ENCODE measurements around the gene NIPSNAP2.
"Not testable (repeated sequence)": the region's sequence is repeated elsewhere in the genome, so short reads cannot be mapped to it uniquely, and the experiment has no call there.

NIPSNAP2 gene

GRCh38 chr7:55977831-55978230 is 13.4 kb downstream of the NIPSNAP2 start:
- no peak for DNase-seq

DNA sequence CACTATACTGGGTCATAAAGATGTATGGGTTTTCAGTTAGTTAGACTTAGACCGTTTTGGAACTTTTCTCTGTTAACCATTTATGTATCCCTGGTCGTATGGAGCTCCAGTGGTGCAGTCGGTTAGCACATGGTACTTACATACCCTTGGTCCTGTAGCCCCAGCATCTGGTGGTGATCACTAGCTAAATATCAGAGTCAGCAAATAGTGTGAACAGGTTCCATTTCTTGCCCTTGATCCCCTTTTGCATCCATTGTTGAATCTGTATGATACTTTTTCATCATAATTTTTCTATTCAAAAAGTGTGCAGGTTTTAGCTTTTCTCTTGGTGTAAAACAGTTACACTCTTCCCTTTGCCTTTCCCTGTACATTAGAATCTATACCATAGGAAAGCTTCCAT is 15.9 kb downstream of the NIPSNAP2 start:
- DNase-seq, result no peak

DNA sequence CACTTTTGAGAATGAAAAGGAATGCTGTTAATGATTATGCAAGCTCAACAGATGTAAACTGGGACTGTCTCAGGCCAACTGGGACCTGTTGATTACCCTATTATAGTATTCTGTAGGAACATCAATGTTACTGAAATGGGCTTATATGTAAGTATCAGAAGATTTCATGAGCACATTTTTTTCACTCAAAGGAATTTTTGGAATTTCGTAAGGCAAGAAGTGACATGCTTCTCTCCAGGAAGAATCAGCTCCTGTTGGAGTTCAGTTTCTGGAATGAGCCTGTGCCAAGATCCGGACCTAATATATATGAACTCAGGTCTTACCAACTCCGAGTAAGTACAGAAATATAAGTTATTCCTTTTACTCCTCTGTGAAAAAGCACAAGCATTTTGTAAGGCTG is 19.2 kb downstream of the NIPSNAP2 start:
- DNase-seq, result no peak

- DNase-seq, result no peak
Observed at GRCh38 chr7:55992346-55992745, 28.0 kb downstream of the NIPSNAP2 start.

- DNase-seq, result no peak
Observed at GRCh38 chr7:55996856-55997500, 32.6 kb downstream of the NIPSNAP2 start.

DNA sequence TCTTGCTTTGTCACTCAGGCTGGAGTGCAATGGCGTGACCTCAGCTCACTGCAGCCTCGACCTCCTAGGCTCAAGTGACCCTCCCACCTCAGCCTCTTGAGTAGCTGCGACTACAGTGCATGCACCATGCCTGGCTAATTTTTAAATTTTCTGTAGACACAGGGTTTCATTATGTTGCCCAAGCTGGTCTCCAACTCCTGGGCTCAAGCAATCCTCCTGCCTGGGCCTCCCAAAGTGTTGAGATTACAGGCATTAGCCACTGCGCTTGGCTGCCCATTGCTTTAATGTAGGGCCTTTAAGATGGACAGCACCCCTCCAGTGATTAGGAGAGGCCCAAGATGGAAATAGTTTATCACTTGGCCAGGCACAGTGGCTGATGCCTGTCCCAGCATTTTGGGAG is 39.4 kb downstream of the NIPSNAP2 start:
- DNase-seq, result no peak

DNA sequence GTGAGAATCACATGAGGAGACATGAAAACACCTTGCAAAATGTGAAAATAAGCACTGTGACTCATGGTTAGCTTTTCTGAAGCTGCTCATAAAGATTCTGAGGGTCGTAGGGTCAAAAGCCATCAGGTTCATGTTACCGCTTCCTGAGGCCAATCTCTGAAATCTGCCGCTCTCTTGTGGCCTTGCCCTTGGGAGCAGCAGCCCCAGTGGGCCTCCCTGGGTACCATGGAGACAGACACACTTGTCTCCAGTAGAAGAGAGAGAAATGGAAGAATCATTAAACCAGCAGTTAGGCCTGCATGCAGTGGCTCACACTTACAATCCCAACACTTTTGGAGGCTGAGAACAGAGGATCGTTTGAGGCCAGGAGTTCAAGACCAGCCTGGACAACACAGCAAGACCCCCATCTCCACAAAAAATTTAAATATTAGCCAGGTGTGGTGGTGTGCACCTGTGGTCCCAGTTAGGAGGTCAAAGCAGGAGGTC is 42.8 kb downstream of the NIPSNAP2 start:
- DNase-seq, result no peak

DNA sequence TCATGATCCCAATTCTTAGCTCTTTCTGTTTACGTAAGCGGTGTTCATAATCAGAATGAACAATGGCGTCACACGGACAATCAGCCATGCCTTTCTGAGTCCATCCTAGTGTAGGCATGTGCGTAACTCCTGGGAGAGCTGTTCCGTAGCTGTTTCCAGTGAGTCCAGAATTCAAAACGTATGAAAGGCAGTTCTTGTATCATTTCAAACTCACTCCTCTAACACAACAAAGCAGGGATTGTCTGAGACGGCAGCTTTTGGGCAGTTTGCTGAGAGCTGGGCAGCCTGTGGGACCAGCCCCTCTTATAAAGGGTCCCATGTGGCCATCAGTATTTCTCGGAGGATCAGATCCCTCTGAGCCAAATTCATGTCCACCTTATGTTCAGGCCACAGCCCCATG is 43.5 kb downstream of the NIPSNAP2 start:
- no peak for DNase-seq

DNA sequence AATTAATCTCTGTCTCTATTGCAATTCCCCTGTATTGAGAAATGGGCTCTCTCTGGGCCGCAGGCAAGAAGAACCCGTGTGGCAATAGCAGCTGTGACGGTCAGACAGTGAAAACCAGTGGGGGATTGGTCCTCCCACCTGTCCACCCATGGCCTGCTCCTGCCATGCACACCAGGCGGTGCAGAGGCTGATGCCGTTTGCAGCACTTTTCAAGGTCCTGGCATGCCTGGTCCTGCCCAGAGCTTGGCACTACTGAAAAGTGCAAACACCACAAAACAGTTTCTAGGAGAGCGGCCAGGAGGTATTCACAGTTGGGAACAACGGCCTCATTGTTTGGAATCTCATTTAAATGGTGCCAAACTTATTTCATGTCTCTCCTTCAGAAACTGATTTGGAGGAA is 45.3 kb downstream of the NIPSNAP2 start:
- DNase-seq, result no peak

DNA sequence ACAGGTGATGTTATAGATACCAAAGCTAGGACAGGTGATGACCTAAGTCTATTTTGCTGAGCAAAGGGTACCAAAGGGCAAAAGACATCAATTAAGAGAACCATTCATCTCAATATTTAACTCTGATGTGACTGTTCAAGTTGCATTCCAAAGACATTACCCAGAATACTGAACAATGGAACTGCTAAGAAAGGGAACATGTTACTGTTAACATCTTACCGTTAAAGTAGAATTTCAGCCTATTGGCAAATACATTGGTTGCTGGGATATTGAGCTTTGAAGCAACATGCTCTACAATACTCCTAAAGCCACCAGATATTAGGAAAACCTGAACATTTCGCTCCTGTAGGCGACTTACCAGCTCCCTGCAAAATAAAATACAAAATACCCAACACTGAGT is 52.6 kb downstream of the NIPSNAP2 start:
- not testable (repeated sequence) for DNase-seq

DNA sequence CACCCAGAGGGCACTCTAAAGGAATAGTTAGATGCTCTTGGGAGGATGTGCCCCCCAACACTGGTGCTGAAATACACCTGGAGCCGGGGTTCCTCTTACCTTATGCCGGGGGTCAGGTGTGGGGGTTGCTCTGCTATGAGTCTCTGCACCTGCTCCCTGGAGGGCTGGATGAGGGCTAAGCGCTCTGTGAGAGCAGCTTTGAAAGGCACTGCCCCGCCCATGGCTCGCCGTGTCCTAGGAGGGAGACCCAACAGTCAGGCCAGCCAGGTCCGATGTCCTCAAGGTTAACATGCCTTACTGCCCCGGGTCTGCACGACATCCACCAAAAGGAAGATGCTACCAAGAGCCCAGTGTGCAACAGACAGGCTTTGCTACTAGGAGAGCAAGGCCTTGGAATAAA is 55.1 kb downstream of the NIPSNAP2 start:
- no peak for DNase-seq

DNA sequence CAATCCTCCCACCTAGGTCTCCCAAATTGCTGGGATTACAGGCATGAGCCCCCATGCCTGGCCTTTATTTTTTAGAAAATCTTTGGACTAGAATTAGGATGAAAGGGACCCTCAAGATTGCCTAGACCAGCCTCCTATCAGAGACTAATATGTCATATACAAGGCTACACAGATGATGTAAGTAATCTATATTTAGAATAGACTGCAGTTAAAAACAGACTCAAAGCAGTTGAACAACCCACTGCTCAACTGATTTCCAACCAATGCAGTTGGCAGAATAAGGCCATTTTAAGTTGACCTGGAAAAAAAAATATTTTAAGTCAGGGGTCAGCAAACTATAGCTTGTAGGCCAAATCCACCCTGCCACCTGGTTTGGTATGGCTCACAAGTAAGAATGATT is 59.1 kb downstream of the NIPSNAP2 start:
- no peak for DNase-seq

- no peak for DNase-seq
Observed at GRCh38 chr7:56026538-56026937, 62.2 kb downstream of the NIPSNAP2 start.

- DNase-seq, result no peak
Observed at GRCh38 chr7:56028942-56029630, 64.7 kb downstream of the NIPSNAP2 start.

DNA sequence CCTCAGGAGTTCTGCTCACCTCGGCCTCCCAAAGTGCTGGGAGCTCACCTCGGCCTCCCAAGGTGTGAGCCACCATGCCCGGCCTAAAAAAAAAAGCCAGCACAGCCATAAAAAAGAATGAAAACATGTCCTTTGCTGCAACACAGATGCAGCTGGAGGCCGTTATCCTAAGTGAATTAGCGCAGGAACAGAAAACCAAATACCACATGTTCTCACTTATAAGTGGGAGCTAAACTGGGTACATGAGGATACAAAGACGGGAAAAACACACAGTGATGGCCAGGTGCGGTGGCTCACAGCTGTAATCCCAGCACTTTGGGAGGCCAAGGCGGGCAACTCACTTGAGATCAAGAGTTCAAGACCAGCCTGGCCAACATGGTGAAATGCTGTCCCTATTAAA is 66.0 kb downstream of the NIPSNAP2 start:
- no peak for DNase-seq

DNA sequence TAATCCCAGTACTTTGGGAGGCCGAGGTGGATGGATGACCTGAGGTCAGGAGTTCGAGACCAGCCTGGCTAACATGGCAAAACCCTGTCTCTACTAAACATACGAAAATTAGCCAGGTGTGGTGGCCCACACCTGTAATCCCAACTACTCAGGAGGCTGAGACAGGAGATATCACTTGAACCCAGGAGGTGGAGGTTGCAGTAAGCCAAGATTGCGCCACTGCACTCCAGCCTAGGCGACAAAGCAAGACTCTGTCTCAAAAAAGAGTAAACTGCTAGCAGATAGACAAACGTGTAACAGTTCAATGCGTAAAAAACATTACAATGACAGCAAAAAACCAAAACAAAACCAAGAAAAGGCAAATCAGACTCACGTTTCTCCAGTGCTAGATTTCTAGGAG is 67.2 kb downstream of the NIPSNAP2 start:
- not testable (repeated sequence) for DNase-seq

DNA sequence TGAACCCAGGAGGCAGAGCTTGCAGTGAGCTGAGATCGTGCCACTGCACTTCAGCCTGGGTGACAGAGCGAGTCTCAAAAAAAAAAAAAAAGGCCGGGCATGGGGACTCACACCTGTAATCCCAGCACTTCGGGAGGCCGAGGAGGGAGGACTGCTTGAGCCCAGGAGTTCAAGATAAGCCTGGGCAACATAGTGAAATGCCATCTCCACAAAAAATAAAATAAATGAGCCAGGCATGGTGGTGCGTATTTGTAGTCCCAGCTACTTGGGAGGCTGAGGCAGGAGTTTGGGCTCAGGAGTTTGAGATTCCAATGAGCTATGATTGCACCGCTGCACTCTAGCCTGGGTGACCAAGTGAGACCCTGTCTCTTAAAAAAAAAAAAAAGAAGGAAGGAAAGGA is 68.2 kb downstream of the NIPSNAP2 start:
- DNase-seq, result not testable (repeated sequence)

- peak; percentile 69 to 77 for DNase-seq
Observed at GRCh38 chr7:56033671-56034432, 69.5 kb downstream of the NIPSNAP2 start.

DNA sequence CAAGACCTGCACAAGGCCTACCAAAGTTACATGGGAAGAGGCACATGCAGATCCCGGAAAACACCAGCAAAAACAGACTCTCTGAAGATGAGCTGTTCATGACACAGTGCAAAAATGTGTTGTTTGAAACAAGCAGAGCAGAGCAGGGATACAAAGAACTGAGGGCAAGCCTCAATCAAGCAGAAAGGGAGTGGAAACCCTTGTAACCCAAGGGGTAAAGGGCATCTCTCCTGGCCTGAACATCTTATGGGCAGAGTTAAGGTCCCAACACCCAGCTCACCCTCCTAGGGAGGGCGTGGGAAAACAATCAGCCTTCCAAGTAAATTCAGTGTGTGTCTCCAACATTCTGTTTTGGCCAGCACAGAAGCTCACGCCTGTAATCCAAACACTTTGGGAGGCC is 76.3 kb downstream of the NIPSNAP2 start:
- no peak for DNase-seq

- DNase-seq, result not testable (repeated sequence)
Observed at GRCh38 chr7:56045758-56046157, 81.4 kb downstream of the NIPSNAP2 start.

GRCh38 chr7:56046721-56047445 is 82.5 kb downstream of the NIPSNAP2 start:
- DNase-seq, result no peak

GRCh38 chr7:56047446-56048116 is 83.2 kb downstream of the NIPSNAP2 start:
- not testable (repeated sequence) for DNase-seq

DNA sequence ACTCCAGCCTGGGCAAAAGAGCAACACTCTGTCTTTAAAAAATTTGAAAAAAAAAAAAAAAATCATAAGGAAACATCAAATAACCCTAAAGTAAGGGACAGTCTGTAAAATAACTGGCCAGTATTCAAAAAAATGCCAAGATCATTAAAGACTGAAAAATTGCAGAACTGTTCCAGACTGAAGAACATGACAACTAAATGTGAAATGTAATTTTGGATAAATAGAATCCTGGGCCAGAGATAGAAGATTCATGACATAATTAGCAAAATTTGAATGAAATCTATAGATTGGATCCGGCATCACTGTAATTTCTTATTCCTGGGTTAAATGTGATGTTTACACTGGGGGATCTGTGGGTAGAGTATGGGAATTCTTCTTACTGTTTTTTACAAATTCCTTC is 83.9 kb downstream of the NIPSNAP2 start:
- no peak for DNase-seq
